HG02678 (cell line): ENCODE data around the gene RFFL.
"Not testable (repeated sequence)": the region's sequence is repeated elsewhere in the genome, so short reads cannot be mapped to it uniquely, and the experiment has no call there.

ENCODE experiments used
- ATAC-seq: cut with Tn5 transposase; IDR thresholded peaks from one replicate; pipeline ENCODE4 v1.9.1; 2021; ENCODE audit warnings: mild to moderate bottlenecking, moderate library complexity; ENCODE audit not compliant: unreplicated experiment

RFFL gene

DNA sequence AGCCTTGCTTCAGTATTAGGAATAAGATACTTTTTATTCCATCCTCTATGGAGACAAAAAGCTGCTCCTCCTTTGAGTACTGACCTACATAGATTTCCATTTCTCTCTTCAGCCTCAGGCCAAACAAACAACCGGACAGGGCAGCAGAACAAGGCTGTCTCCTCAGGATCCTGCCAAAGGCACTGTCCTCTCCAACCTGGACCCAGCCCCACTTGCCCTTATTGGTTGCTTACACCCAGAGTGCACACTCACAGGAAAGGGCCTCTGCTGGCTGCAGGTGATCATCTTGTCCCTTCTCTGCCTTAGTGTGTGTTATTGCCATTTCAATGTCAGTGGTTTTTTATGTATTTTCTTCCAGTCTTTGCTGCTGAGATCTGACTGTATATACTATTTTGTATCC is 56.5 kb downstream of the RFFL start:
- ATAC-seq, result no peak

DNA sequence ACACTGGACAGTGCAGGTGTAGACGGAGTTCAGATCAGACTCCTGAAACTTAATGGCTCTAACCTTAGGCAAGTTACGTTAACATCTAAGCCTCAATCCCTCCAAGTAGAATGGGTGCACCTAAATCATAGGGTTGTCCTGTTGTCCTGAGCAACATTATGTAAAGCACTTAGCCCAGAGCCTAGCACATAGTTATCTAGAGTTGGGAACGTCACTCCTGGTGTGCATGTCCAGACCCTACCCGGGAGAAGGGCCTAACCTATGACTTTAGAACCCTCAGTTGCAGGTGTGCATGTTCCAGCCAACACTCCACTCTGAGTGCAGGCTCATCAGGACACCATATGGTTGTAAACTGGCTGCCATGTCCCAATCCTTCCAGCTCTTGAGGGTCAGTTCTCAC is 57.2 kb downstream of the RFFL start:
- ATAC-seq, result no peak

DNA sequence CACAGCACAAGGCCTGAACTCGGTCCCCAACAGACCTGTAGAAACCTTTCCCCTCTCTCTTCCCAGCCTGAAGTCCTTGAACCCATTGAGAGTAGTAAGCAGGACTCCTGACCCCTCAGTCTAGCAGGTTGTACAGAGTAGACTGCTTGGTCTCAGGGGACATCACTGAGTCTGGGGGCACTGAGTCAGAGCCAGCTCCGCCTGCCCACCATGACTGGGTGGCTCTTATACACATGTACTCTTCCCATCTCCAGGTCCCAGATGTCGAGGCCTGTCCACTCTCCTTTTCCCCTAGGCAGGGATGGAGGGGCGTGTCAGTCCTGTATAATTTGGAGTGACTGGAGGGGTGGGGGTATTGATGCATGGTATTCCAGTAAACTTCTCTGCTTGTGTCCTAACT is 59.7 kb downstream of the RFFL start:
- ATAC-seq, result no peak

DNA sequence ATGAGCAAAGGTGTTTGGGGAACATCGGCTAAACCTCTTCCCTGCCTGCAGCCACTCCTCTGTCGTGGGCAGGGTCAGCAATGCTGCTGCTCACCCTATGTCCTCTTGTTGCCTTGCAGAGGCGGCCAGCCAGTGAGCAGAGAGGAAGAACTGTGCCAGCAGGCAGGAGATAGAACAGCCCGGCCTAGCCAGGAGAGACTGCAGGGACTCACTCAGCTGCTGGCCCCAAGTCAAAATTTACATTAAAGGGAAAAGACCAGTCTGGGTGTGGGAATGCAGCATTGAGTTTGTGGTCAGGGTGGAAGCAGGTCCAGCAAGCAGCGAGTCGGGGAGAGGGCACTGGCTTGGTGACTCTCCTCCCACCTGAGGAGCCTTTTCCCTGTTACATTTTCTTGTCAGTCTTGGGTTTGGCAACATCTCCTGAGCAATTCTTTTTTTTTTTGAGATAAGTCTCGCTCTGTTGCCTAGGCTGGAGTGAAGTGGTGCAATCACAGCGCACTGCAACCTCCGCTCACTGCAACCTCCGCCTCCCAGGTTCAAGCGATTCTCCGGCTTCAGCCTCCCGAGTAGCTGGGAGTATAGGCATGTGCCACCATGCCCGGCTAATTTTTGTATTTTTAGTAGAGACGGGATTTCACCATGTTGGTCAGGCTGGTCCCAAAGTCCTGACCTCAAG is 60.5 kb downstream of the RFFL start:
- no peak for ATAC-seq

DNA sequence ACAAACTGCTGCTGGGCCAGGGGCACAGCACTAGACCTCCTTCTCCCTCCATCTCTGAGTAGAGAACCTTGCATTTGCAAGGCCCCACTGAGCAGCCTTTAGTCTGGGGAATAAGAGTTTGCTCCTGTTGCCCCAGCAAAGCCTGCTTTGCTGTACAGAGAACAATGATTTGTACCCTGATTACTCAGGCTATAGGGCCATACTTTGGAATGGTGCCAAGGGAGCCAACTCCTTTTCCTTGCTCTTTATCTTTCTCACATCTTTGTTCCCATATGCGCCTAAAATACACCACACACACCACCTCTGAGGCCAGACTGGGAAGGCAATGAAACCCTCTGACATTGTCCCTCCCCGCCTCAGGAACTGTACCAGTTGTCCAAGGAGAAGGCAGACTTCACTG is 62.0 kb downstream of the RFFL start:
- no peak for ATAC-seq

DNA sequence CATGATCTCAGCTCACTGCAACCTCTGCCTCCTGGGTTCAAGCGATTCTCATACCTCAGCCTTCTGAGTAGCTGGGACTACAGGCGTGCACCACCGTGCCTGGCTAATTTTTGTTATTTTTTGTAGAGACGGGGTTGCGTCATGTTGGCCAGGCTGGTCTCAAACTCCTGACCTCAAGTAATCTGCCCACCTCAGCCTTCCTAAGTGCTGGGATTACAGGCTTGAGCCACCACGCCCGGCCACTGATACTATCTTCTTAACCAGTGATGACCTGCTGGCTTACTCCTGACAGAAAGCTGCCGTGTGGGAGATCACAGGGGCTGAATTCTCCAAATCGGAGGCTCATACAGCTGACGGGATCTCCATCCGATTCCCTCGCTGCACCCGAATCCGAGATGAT is 62.5 kb downstream of the RFFL start:
- ATAC-seq, result not testable (repeated sequence)

DNA sequence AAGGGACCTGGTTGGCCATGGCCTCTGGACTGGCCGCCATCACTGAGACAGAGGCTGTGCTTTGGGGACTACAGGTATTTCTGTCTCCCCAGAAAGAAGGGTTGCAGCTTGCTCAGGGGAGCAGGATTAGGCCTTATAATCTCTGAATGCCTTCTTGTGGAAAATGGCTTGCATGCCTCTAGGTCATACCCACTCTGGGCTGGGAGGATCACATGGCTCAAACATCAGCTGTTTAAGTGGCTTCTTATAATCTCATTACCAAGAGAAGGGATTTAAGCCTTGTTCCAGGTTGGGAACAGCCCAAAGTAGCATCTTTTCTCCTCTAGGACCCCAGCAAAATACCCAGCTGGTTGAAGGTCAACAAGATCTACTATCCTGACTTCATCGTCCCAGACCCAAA is 64.1 kb downstream of the RFFL start:
- no peak for ATAC-seq

DNA sequence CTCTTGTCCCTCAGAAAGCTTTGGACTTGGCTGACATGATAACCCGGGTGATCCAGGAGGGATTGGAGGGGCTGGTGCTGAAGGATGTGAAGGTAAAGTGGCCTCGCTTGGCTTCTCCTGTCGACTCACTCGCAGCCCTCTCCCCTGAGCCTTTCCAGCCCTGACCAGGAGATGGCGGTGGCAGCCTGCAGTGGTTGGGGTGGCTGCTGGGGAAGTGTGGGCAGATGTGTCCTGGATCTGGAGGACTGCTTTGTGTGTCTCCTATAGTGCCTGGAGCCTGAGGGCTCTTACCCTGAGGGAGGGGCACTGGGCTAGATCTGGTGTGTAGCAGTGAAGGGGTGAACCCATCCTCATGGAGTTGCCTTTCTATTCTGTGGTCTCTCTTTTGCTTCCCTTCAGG is 65.3 kb downstream of the RFFL start:
- ATAC-seq, result no peak

DNA sequence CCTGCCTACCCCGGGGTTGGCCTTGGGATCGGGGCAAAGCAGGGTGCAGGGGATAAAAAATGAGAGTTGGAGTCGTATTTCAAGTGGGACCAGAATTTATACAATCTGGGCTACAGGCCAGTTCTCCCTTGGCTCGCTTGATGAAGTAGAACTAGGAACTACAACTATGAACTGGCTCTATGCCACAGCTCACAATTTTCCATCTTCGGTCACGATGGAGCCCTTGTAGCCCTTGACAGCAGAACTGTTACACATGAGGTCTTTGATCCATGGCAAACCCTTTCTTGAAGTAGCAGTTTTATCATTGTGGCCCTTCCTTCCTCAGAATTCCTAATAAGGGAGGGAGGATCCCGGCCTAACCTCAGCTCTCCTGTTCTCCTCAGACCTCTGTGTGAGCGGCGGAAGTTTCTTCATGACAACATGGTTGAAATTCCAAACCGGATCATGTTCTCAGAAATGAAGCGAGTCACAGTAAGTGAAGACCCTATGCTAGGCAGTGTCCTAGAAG is 66.1 kb downstream of the RFFL start:
- no peak for ATAC-seq

DNA sequence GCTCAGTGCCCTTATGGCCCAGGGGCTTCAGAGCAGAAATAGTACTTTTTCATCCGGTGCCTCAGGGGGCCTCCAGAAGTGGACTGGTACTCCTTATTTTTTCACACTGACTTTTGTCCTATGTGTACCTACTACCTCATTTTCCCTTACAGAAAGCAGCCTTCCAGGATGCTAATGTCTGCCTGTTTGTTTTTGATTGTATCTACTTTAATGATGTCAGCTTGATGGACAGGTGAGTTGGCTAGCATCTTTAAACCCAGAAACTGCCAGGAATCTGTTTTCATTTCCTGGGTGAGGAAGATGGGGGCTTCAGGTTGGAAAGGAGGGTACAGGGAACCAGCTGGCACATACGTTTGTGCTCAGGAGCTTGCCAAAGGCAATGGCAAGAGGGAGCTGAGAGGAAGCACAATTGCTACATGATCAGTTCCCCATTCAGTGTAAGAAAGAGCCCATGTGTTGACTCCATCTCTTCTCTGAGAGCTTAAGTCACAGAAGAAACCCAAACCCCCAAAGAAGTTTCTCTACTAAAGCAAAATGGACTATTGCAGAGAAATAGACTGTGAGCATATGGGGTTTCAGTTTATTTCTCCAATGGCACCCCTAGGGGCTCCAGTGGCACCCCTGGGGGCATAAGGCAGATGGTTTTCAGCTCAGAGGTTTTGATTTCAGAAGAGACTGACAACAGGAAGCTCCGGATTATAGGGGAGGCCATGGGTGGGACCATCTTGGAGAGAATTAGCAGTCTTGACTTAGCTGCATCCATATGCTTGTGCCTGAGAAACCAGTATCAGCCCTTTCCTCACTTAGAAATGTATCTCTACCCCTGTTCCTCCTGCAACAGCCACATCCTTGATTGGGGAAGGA is 66.9 kb downstream of the RFFL start:
- no peak for ATAC-seq

DNA sequence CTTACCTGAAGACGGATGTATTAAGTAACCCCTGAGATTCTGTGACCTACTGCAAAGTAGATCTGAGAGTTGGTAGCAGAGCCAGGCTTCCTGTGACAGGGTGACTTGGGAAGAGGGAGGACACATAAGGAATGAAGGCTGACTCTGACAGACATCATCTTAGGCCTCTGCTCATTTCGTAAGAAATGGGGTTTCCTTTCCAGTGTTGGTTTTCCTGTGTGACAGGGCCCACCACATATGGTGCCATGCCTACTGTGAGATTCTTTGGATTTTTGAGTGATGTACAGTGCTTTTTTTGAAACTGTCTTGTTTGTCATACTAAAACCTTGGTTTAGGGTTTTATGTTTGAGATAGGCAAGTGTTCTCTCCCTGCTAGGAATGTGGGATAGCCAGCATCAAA is 70.5 kb downstream of the RFFL start:
- ATAC-seq, result no peak

DNA sequence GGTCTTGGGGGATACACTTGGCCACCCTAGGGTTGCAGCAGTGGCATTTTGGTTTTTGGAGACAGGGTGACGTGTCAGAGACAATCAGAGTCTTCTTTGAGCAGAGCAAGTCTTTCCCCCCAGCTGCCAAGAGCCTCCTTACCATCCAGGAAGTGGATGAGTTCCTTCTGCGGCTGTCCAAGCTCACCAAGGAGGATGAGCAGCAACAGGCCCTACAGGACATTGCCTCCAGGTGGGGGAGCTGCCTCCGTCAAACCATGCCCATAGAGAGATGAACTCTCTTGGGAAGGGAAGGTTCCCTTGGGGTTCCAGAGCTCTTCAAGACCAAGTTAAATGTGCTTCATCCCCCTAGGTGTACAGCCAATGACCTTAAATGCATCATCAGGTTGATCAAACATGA is 71.9 kb downstream of the RFFL start:
- no peak for ATAC-seq

DNA sequence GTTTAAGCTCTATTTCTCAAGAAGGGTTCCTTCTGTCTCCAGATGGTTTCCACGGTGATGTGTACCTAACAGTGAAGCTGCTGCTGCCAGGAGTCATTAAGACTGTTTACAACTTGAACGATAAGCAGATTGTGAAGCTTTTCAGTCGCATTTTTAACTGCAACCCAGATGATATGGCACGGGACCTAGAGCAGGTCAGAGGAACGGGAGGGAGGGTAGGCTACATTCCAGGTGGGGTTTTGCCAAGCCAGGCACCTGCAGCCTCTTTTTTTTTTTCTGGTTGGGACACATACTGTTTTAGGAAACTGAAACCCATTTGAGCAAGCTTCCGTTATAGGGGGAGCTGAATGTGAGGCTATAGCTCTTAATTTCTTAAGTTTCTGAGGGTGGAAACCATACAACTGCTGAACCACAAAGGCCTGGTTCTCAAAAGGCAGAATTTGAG is 72.6 kb downstream of the RFFL start:
- ATAC-seq, result no peak

DNA sequence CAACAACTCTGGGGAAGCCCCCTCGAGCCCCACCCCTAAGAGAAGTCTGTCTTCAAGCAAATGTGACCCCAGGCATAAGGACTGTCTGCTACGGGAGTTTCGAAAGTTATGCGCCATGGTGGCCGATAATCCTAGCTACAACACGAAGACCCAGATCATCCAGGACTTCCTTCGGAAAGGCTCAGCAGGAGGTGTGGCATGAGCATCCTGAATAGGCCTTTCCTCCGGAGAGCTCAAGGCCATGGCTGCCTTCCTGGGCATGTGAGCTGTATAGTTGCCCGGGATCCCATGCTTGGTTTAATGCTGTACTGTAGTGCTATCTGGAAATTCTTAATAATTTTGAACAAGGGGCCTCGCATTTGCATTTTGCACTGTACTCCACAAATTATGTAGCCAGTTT is 74.0 kb downstream of the RFFL start:
- ATAC-seq, result no peak

DNA sequence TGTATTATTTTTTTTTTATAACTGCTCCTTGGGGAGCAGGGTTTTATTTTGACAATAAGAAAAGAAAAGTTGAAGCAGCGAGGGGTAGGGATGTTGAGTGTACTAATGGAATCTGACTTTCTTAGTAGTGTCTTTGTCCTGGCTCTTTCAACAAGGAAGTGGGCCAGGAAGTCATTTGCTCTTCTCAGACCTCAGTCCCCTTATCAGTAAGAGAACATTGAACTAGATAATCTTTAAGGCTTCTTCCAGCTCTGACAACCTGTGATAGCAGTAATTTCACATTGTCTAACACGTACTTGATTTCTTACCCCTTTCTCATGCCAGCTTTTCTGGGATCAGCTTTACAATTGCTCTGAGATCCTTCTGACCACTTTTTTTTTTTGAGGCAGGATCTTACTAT is 74.9 kb downstream of the RFFL start:
- ATAC-seq, result no peak

DNA sequence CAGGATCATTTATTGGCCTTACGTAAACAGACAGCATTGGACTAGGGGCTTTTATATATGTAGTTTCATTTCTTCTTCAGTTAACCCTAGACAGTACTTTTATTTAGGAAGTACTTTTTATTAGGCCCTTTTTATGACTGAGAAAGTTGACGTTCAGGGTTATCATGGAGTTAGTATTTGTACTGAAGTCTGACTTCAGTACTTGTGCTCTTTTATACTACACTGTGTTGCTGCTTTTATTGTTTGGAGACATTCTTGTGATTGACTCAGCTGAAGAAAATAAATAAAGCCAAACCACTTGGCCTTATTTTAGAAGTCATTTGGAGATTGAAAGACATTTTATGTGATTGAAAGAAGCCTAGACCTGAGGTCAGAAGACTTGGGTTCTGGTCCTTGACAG is 76.3 kb downstream of the RFFL start:
- ATAC-seq, result no peak

DNA sequence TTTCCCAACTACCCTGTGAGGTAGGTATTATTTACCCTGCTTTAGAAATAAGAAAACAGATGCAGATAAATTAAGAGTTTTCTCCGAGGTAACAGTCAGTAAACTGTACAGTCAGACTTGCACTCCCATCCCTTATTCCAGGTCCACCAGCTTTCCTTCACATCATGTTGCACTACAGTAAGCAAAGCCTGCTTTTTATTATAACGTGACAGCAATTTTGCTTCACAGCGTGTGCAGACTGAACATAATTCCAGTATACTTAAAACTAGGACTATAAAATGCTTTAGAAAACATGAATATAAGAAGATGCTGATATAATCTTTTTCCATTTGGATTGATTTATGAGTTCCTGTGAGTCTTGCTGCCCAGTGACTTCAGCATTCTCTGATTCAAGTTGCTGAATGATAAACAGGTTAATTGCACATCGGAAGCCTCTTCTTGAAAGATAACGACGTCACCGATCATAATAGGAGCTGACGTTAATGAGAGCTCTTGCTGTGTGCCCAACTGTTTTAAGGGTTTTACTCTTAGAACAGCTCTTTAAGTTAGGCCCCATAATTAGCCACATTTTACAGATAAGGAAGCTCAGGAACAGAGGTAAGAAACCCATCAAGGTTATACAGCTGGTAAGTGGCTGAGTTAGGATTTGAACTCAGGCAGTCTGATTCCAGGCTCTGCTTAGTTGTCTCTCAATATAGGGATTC is 81.8 kb downstream of the RFFL start:
- no peak for ATAC-seq

DNA sequence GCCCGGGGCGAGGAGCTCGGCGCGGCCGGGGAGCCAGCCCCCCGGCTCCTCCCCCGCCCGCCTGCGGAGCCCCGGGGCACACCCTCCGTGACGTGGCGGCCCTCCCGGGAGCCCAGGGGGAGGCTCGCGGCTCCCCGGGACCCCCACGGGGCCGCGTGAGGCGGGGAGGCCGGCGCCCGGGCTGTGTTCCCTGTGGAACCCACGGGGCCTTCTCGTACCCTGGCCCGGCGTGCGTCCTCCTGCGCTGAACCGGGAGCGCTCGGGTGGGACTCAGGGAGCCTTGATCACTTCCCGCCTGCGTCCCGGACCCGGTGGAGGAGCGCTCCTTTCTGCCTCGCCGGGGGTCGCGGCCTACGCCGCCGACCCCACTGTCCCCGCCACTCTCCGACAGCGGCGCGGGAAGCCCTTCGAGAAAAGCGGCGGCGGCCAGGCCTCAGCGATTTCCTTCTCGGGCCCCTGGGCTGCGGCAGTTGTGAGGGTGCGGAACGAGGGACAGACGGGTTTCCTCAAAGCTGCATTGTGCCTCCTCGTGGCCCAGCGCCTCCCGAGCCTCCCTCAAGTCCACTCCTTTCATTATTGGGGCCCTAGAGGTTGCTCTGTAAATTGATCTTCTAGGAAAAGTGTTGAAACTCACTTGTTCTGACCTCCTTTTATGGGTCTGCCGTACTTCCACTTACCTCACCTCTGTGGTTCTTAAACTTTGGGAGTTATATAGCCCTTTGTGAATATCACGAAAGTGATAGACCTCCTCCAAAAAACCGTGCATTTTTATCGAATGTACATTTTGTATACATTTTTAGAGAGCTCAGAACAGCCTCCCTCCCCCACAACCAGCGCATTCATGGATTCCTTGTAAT is 82.6 kb downstream of the RFFL start:
- peak; percentile 82 for ATAC-seq

DNA sequence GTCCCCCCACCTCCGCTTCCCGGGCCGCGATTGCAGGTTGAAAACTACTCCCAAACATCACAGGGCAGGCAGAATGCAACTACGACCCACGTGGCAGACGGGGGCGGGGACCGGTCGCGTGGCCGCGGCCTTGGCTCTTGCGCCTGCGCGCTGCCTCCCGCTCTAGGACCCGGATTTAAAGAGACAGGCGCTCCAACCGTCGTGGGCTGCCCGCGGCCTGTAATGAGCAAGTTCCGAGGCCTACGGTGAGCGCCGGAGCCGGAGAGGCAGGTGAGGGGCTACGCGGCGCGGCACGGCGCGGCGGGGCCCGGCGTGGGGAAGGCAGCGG is 83.2 kb downstream of the RFFL start, which contains the start of gene LIG3:
TSS of gene LIG3 (plus strand) at position 160 of the 328 bp plus-strand sequence. CDS start 2,494 bp downstream, outside the sequence.
- peak; percentile 85 for ATAC-seq

DNA sequence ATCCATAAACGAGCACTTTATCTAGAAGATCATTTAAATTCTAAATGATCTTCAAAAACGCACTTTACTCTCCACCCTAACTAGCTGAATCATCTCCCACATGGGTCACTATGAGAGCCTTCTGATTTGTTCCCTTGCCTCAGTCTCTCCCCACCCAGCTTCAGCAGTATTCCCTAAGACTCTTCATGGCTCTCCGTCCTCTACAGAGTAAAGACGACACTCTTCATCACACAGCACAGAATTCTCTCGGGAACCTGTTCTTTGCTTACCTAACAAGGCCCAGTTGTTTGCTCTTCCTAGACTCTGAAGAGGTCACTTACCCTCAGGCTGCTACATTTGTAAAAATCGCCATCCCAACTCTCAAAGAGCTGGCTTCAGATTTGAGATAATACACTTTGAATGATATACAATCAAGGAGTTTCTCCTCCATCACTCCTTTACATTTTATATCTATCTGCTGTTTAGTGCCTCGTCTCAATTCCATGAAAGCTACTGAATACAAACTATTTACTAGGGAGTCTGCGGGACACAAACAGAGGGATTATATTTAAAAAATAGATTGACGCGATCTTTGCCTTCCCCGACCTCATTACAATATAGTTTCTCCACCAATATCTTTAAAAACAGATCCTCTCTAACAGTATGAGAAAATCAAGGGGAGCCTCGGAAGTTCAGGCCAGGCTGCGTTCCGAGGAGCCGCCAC is 83.7 kb downstream of the RFFL start:
- ATAC-seq, result no peak
